Brain microvascular endothelial cell (primary cell): Measurements from ENCODE around the gene ZBTB7C.

Experiments
- DNase-seq: peaks from one replicate; pipeline ENCODE4 v3.0.0-alpha.2; 2020
- H3K27ac ChIP-seq: fragments of 250-450 bp; sonication (Bioruptor Pico); 2 replicates; pipeline ENCODE4 v1.5.1; 2020; ENCODE audit warnings: mild to moderate bottlenecking, moderate library complexity
- H3K27me3 ChIP-seq: fragments of 250-450 bp; sonication (Bioruptor Pico); replicated peaks from 2 replicates; pipeline ENCODE4 v1.5.1; 2020; ENCODE audit warnings: mild to moderate bottlenecking
- H3K36me3 ChIP-seq: fragments of 250-450 bp; sonication (Bioruptor Pico); replicated peaks from 2 replicates; pipeline ENCODE4 v1.5.1; 2020; ENCODE audit warnings: mild to moderate bottlenecking
- H3K4me3 ChIP-seq: 2 replicates; pipeline ENCODE4 v1.5.1; 2011; ENCODE audit warnings: low read depth, mild to moderate bottlenecking, control low read depth, low read length, moderate library complexity
- in situ Hi-C: cut with HindIII; loops from 2 replicates; pipeline ENCODE4 v1.10.0; 2017; ENCODE audit warnings: low sequenced_read_pairs, low pct_ligation_motif_present
- TF ChIP-seq, protein P1 (sequence below): IDR thresholded peaks from 2 replicates; pipeline ENCODE4 v1.5.1; 2011; ENCODE audit warnings: low read depth, mild to moderate bottlenecking, moderate library complexity, low read length, control low read depth, inconsistent platforms; ENCODE audit errors: missing control alignments

ZBTB7C gene

DNA sequence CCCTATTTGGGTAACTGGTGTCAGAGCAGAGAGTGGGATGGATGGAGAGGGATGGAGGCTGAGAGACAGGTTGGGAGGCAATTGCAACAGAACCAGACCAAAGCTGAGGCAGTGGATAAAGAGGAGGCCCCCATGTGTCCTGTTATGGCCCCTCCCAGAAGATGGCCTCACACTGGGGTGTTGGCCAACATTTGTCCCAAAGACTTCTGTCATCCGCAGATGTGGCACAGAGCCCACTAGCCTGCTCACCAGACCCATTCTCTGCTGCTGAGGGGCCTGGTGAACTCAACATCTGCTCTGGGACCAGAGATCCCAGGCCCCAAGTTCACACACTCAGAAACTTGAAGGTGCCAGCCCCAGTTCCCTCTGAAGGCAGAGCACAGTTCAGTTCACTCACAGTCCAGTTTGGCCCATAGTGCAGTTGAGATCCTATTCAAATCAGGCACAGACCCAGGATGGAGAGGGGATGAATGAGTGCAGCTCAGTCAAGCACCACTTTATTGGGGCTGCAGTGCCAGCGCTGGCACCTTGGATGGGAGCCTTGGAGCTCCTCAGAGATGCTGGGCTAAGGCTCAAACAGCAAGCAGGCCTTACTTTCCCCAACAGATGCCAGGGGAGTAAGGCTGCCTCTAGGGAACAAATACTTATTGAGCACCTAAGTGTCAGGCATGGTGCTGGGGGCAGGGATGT lies 189.2 kb downstream of the ZBTB7C start:
- Histone ChIP-seq H3K27me3 (peaks cover under 1% of the 10 kb centered on the region), H3K4me3 (no peak overlapping the region), H3K36me3 (no peaks in the 10 kb centered on the region), H3K27ac (no peak overlapping the region)
- in situ Hi-C loops, result no loop called here
- no peak for DNase-seq
- TF ChIP-seq, protein P1, sequence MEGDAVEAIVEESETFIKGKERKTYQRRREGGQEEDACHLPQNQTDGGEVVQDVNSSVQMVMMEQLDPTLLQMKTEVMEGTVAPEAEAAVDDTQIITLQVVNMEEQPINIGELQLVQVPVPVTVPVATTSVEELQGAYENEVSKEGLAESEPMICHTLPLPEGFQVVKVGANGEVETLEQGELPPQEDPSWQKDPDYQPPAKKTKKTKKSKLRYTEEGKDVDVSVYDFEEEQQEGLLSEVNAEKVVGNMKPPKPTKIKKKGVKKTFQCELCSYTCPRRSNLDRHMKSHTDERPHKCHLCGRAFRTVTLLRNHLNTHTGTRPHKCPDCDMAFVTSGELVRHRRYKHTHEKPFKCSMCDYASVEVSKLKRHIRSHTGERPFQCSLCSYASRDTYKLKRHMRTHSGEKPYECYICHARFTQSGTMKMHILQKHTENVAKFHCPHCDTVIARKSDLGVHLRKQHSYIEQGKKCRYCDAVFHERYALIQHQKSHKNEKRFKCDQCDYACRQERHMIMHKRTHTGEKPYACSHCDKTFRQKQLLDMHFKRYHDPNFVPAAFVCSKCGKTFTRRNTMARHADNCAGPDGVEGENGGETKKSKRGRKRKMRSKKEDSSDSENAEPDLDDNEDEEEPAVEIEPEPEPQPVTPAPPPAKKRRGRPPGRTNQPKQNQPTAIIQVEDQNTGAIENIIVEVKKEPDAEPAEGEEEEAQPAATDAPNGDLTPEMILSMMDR, result no peak

DNA sequence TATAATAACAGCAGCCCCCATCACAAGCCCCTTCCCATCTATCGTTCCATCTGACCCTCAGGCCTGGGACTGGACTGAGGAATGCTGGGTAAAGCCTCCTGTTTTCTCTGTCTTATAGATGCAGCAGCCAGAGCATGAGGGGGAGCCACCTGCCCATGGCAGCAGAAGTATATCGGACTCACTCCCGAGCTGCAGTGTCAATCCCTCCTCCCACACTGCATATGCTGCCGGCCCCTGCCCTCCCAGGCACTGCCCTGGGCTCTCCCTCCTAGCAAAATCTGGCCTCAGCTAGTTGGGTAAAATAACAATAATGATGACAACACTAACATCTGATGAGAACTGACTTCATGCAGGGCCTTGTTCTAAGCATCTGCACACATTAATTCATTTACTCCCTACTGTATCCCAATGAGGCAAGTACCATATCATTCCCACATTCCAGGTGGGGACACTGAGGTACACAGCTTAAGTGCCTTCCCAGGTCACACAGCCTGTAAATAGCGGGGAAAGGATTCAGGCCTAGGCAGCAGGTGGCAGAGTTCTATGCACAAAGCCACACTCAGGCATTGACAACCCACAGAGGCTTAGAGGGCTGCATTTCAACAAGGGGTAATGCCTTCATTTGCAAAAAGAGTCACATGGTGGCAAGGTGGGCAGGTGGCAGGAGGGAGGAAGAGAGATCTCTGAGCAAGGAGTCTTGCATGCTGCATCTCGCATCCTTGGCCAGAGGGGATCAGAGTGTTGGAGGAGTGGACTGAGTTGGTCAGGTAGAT lies 190.0 kb downstream of the ZBTB7C start:
- no peaks in the 10 kb centered on the region for H3K27me3 ChIP-seq
- no peaks in the 10 kb centered on the region for H3K36me3 ChIP-seq
- DNase-seq, result no peak
- in situ Hi-C loops, result no loop called here
- H3K27ac ChIP-seq, result no peak overlapping the region
- no peak overlapping the region for H3K4me3 ChIP-seq
- TF ChIP-seq, protein P1, result no peak

DNA sequence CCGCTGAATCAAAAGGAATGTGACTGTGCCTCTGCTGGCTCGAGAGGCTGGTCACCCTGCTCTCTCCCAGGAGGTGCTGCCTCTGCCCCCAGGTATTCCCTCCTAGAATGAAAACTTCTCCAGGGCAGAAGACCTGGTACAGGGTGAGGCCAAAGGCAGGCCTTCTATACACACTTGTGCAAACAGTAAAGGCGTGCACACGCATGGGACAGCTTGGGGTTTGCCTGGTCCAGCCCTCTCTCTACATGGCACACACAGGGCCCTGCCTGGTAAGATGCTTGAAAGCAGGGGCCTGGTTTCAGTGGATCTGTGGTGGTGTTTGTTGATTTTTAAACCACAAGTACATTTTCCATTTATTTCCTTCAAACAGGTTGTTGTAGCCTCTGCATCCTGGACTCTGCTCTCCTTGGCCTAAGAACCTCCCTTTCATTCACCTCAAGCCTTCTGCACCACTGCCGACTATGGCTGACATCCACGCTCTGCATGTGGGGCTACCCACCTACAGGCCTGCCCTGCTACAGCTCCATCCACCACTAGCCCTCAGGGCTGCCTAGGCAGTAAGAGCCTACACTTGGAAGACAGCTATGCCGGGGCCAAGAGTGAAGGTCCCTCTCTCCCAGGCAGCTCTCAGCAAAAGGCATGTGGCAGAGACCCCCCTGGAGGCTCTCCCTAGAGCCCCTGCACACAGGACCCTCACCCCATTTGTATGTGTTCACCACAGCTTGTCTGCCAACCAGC lies 190.7 kb downstream of the ZBTB7C start:
- in situ Hi-C loops, result no loop called here
- TF ChIP-seq, protein P1, result no peak
- DNase-seq, result no peak
- Histone ChIP-seq H3K27me3 (no peaks in the 10 kb centered on the region), H3K36me3 (no peaks in the 10 kb centered on the region), H3K4me3 (no peak overlapping the region), H3K27ac (no peak overlapping the region)

DNA sequence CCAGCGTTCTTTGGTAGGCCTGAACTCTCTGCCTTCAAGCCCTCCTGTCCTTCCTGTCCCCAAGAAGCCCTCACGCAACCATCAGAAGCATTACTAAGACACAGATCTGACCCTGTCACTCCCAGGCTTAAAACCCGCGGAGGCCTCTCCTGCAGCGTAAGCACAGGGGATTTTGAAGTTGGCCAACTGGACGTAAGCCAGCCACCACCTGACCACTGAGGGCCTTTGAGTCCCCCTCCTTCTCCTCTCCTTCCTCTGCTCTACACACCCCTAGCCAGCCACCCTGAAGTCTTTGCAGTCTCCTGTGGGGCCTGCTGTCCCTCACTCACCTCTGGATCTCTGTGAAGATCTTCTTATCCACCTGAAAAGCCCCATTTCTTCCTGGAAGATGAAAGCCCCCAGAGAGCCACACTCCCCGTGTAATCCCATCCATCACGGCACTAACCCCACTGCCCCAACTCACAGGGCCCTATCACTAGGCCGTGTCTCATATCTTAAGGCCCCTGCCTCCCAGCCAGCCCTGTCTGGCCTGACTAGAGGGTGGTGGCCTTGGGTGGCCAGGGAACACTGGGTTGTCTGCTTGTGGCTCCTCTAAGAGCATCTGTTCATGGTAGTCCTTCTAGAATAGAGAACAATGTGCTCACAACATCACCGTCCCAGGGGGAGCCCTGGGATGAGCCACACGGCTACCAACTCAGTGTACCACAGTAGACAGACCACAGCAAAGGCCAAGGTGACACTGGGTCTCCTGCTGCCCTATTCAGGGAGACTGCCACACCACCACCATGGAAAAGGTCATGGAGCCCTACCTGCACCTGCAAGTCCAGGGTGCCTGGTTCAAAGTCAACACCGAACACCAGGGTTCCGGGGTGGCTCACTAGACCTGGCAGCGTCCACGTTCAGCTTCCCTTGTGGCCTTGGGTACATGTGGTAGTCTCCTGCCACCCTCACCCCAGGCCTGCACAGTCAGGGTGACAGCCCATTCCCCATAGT lies 191.6 kb downstream of the ZBTB7C start:
- in situ Hi-C loops, result no loop called here
- Histone ChIP-seq H3K4me3 (no peak overlapping the region), H3K27me3 (no peaks in the 10 kb centered on the region), H3K36me3 (no peaks in the 10 kb centered on the region), H3K27ac (no peak overlapping the region)
- TF ChIP-seq, protein P1, result no peak
- DNase-seq, result no peak

DNA sequence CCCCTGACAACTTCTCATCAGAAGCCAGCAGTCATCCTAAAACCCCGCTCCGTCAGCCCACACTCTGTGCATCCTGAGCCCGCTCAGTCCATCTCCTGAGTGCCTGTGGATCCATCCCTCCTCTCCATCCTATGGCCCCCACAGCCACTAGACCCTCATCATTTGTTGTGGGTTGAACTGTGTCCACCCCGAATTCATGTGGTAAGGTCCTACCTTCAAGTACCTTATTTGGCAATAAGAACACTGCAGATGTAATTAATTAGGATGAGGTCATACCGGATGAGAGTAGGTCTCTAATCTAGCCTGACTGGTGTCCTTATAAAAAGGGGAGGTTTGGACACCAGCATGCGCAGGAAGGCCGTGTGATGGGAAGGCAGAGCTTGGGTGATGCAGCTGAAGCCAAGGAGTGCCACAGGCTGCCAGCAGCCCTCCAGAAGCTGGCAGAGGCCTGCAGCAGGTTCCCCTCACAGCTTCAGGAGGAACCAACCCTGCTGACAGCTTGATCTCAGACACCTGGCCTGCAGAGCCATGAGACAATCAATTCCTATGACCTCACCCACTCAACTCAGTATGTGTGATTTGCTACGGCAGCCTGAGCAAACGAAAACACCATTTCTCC lies 192.4 kb downstream of the ZBTB7C start:
- Histone ChIP-seq H3K27ac (no peak overlapping the region), H3K4me3 (no peak overlapping the region), H3K27me3 (no peaks in the 10 kb centered on the region), H3K36me3 (no peaks in the 10 kb centered on the region)
- in situ Hi-C loops, result no loop called here
- TF ChIP-seq, protein P1, result no peak
- no peak for DNase-seq
